ENCODE data around the gene BTF3L4.

- no peak for TF ChIP-seq CTCF (IDR thresholded peaks at IDR 0.05)
- TF ChIP-seq ZFP36 (IDR thresholded peaks at IDR 0.05; ENCODE audit: borderline replicate concordance, partially characterized antibody): no peak
- no peak for TF ChIP-seq POLR2A (IDR thresholded peaks at IDR 0.05; ENCODE audit: low read length)
- TF ChIP-seq RAD21 (conservative IDR thresholded peaks at IDR 0.05 in 1 of 2, IDR thresholded peaks at IDR 0.05 in 1 of 2): no peak
- no peak for TF ChIP-seq SMC3 (IDR thresholded peaks at IDR 0.05)
- no peak for TF ChIP-seq CHD2 (IDR thresholded peaks at IDR 0.05; ENCODE audit: low read length, partially characterized antibody)
- no peak for TF ChIP-seq USF2 (IDR thresholded peaks at IDR 0.05)
- TF ChIP-seq HOXB5 (CRISPR knock-in tag; IDR thresholded peaks at IDR 0.05): no peak
- no peak for TF ChIP-seq ZC3H11A (IDR thresholded peaks at IDR 0.05)
- no peak for TF ChIP-seq EP300 (IDR thresholded peaks at IDR 0.05)
- no peak for TF ChIP-seq REST (IDR thresholded peaks at IDR 0.05)
- TF ChIP-seq FOSB (CRISPR knock-in tag; IDR thresholded peaks at IDR 0.05): no peak
- no peak for TF ChIP-seq MAX (IDR thresholded peaks at IDR 0.05)
- no peak for TF ChIP-seq MAZ (IDR thresholded peaks at IDR 0.05; ENCODE audit: borderline replicate concordance, low read depth, low read length)
Measured at GRCh38 chr1:52034050-52034384, 22.1 kb upstream of the BTF3L4 start.
